HG03108 (cell line): Measurements from ENCODE around the gene NADK.
"Not testable (repeated sequence)": the region's sequence is repeated elsewhere in the genome, so short reads cannot be mapped to it uniquely, and the experiment has no call there.

Experiments used
- ATAC-seq: cut with Tn5 transposase; IDR thresholded peaks from one replicate; pipeline ENCODE4 v1.9.1; 2021; ENCODE audit warnings: moderate library complexity; ENCODE audit not compliant: unreplicated experiment

The NADK gene

DNA sequence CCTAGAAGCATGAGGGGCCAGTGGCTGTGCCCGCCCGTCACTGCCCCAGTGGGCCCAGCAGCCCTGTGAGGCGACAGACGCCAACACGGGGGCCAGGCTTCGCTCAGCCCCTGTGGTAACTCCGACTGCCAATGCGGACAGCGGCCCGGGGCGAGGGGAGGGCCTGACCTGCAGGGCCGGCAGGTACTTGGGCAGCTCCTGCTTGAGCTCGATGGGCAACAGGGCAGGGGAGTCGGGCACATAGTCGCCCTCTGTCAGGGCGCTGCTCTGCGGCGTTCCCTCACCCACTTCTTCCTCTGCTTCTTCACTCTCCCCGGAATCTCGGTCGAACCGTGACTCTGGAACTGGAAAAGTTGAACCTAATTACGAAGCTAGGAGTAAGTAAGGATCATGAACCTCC is 71.0 kb downstream of the NADK start:
- ATAC-seq: not testable (repeated sequence)

DNA sequence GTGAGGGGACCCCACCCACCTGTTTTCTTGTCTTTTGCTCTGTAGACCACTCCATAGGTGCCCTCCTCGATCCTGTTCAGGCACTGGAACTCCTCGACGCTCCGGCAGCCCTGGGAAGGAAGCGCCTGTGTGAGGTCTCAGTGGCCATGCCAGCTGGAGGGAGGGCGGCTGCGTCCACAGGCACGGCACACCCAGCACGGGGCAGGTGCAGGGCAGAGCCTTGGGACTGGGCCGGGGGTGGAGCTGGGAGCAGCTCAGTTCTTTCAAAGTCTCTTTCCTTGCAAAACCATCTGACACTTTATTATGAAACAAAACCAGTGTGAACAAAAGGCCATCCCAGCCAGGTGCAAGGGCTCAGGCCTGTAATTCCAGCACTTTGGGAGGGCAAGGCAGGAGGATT is 72.6 kb downstream of the NADK start:
- not testable (repeated sequence) for ATAC-seq

DNA sequence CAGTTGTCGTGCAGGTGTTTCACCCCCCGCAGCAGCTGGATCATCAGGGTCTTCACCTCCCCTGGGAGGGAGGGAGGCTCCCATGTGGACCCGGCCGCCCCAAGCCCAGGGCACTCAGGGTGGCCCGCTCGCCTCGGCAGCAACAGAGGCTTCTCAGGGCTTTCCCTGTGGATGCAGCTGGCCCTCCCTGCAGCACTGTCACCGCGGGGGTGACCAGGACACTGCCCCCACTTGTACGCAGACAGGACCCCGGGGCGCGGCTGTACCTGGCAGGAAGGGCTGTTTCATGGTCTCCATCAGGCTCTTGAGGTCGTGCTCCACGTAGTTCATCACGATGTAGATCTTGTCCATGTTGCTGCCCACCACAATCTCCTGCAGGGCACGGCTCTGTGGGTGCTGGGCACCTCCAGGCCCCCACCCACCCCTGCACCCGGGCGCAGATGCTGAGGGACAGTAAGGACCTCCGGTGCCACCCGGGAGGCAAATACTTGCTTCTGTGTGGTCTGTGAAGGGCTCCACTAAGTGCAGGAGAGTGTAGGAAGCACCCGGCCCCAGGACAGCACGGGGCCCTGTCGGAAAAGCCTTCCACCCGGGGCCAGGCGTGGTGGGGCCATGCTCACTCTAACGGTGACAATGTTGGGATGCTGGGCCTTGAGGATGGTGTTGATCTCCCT is 73.8 kb downstream of the NADK start:
- ATAC-seq: not testable (repeated sequence)

DNA sequence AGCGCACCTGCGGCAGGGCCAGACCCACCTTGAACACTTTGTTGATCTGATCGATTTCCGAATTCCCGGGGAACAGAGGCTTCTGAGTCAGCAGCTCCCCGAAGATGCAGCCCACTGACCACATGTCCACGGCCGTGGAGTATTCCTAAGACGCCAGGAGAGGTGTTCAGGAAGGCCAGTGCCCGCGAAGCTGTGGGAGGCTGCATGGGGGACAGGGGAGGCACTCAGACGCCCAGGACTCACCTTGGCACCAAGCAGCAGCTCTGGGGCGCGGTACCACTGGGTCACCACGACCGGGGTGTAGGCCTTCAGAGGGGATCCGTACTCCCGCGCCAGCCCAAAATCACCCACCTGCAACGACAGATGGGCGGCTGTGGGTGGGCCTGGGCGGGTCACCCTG is 74.5 kb downstream of the NADK start:
- no peak for ATAC-seq

DNA sequence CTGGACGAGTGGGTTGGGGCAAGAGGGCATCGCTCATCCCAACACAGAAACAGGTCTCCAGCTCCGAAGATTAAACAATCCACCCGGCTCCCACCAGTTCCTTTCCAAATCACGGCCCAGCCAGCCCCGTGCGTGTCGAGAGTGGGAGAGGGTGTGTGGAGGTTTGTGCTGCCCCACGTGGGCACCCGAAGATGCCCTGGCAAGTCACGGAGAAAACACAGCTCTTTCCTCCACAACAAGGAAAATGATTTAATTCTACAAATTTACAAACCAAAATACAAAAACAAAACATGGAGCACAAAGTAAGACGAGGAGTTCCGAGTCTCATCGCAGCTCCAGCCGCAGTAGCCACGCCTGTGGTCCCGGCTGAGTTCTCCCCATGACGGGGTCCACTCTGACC is 75.8 kb downstream of the NADK start:
- not testable (repeated sequence) for ATAC-seq
